ENCODE results near the gene SPRED1.
A peak's percentile ranks its signal among the peaks of the same experiment; 100 is the strongest.
"Not testable (repeated sequence)": the region's sequence is repeated elsewhere in the genome, so short reads cannot be mapped to it uniquely, and the experiment has no call there.

SPRED1 gene

GRCh38 chr15:38237021-38237420 lies 15.6 kb upstream of the SPRED1 start:
- DNase-seq: not testable (repeated sequence)

GRCh38 chr15:38238311-38238710 lies 14.3 kb upstream of the SPRED1 start:
- DNase-seq: no peak

GRCh38 chr15:38242055-38242454 lies 10.6 kb upstream of the SPRED1 start:
- no peak for DNase-seq

- DNase-seq: no peak
Measured at GRCh38 chr15:38243278-38244055, 9.2 kb upstream of the SPRED1 start.

GRCh38 chr15:38247336-38247735 lies 5.3 kb upstream of the SPRED1 start:
- no peak for DNase-seq

GRCh38 chr15:38253351-38253781 lies 730 bp downstream of the SPRED1 start:
- DNase-seq: no peak

- peak; percentile 47 for DNase-seq
Measured at GRCh38 chr15:38254051-38254883, 1.6 kb downstream of the SPRED1 start.

GRCh38 chr15:38255690-38256089 lies 3.1 kb downstream of the SPRED1 start:
- DNase-seq: no peak

GRCh38 chr15:38257676-38258075 lies 5.0 kb downstream of the SPRED1 start:
- no peak for DNase-seq

- DNase-seq: no peak
Measured at GRCh38 chr15:38259134-38259533, 6.5 kb downstream of the SPRED1 start.

GRCh38 chr15:38260077-38260476 lies 7.4 kb downstream of the SPRED1 start:
- DNase-seq: no peak

- DNase-seq: no peak
Measured at GRCh38 chr15:38263251-38263650, 10.6 kb downstream of the SPRED1 start.

GRCh38 chr15:38263996-38264395 lies 11.4 kb downstream of the SPRED1 start:
- no peak for DNase-seq

GRCh38 chr15:38266247-38266986 lies 13.8 kb downstream of the SPRED1 start:
- no peak for DNase-seq

- DNase-seq: no peak
Measured at GRCh38 chr15:38267421-38268022, 14.9 kb downstream of the SPRED1 start.

GRCh38 chr15:38271144-38271543 lies 18.5 kb downstream of the SPRED1 start:
- DNase-seq: no peak

GRCh38 chr15:38271895-38272294 lies 19.3 kb downstream of the SPRED1 start:
- no peak for DNase-seq

- DNase-seq: not testable (repeated sequence)
Measured at GRCh38 chr15:38272431-38272830, 19.8 kb downstream of the SPRED1 start.

GRCh38 chr15:38274135-38274534 lies 21.5 kb downstream of the SPRED1 start:
- no peak for DNase-seq

- DNase-seq: no peak
Measured at GRCh38 chr15:38275959-38276358, 23.3 kb downstream of the SPRED1 start.

GRCh38 chr15:38277281-38277680 lies 24.6 kb downstream of the SPRED1 start:
- DNase-seq: not testable (repeated sequence)

GRCh38 chr15:38281031-38281430 lies 28.4 kb downstream of the SPRED1 start:
- no peak for DNase-seq

- no peak for DNase-seq
Measured at GRCh38 chr15:38283010-38283409, 30.4 kb downstream of the SPRED1 start.

Measured in CD4-positive, alpha-beta T cell treated with Interleukin-15 for 1 hour (primary cell).